Measurements from ENCODE around the gene CCNG2.

DNA sequence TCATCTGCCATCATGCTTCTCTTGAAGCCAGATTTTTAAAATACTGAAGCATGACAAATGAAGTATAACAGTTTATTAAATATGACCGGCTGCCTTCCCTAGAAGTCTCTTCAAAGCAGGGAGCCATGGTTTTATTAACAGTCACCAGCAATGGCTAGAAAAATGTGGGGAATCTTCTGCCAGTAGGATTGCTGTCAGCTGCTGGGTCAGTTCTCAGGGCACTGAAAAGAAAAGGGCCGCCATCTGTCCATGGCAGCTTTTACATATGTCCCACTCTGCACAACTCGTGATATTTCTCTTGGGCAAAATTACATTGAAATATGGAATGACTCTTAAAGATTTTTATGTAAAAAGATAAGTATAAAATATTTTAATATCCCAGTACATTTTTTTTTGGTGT is 2.8 kb downstream of the CCNG2 start:
- TF ChIP-seq, protein P1, sequence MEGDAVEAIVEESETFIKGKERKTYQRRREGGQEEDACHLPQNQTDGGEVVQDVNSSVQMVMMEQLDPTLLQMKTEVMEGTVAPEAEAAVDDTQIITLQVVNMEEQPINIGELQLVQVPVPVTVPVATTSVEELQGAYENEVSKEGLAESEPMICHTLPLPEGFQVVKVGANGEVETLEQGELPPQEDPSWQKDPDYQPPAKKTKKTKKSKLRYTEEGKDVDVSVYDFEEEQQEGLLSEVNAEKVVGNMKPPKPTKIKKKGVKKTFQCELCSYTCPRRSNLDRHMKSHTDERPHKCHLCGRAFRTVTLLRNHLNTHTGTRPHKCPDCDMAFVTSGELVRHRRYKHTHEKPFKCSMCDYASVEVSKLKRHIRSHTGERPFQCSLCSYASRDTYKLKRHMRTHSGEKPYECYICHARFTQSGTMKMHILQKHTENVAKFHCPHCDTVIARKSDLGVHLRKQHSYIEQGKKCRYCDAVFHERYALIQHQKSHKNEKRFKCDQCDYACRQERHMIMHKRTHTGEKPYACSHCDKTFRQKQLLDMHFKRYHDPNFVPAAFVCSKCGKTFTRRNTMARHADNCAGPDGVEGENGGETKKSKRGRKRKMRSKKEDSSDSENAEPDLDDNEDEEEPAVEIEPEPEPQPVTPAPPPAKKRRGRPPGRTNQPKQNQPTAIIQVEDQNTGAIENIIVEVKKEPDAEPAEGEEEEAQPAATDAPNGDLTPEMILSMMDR (IDR thresholded peaks at IDR 0.05; ENCODE audit: low read depth, low read length): no peak
- TF ChIP-seq POLR2A (IDR thresholded peaks at IDR 0.05; ENCODE audit: extremely low read depth, insufficient read length) (no peak), MYC (IDR thresholded peaks at IDR 0.05; ENCODE audit: low read depth, low read length) (no peak)
- TF ChIP-seq, protein P2, sequence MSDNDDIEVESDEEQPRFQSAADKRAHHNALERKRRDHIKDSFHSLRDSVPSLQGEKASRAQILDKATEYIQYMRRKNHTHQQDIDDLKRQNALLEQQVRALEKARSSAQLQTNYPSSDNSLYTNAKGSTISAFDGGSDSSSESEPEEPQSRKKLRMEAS (IDR thresholded peaks at IDR 0.05; ENCODE audit: low read depth, low read length): no peak

Measured in NB4 (cell line).